ENCODE results near the gene HMCN1.
A peak's percentile ranks its signal among the peaks of the same experiment; 100 is the strongest.

HMCN1 gene

DNA sequence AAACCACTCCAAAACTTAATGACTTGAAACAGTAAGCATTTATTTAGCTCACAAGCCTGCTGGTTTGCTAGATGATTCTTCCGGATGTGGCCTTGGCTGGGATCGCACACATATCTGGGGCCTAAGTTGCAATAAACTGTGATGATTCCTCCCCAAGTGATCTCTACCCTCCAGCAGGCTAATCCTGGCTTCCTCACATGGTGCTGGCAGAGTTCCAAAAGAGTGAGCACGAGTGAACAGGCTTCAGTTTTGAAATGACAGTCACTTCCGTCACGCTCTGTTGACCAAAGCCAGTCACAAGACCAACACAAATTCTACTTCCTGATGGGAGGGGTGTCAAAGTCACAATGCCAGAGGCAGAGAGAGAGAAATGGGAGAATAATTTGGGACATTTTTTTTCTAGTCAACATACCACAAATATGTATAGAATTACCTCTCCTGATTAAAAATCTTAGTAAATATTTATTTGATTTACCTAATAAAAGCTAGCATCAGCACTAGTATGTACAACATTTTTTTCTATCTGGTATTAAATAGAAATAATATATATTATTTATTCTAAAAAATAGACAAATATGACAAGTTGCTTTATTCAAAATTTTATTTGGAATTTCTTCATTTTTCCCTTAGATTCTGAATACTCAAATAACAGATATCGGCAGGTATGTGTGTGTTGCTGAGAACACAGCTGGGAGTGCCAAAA lies 348.2 kb downstream of the HMCN1 start:
- Histone ChIP-seq H3K4me1 (peaks cover 45% of the 10 kb centered on the region), H3K4me2 (peak overlapping the region; percentile 60), H3K27ac (peak overlapping the region; percentile 51; the same call in 1 of the 2 replicates), H3K9me3 (no peaks in the 10 kb centered on the region), H3K9ac (no peak overlapping the region), H3K4me3 (no peak overlapping the region), H3K36me3 (no peaks in the 10 kb centered on the region), H3K27me3 (no peaks in the 10 kb centered on the region), H4K20me1 (no peaks in the 10 kb centered on the region)
- no peak for TF ChIP-seq Cebpa-rat (IDR thresholded peaks at IDR 0.05)

DNA sequence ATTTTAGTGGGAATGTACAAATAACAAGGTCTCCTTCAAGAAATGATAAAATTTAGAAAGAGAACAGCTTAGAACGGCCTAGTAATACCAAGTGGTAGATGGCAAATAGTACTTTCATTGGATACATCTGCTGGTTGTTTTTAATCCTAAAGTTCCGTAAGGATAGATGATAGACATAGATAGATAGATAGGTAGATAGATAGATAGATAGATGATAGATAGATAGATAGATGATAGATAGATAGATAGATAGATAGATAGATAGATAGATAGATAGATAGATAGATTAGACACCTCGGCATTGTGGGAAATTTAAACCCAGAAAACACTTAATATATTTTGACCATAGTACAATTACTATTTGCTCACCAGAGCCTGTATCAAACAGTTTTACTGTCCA lies 352.4 kb downstream of the HMCN1 start:
- no peak overlapping the region for H3K4me3 ChIP-seq
- H3K4me1 ChIP-seq: peaks cover 15% of the 10 kb centered on the region
- no peaks in the 10 kb centered on the region for H3K36me3 ChIP-seq
- TF ChIP-seq Cebpa-rat (IDR thresholded peaks at IDR 0.05): no peak
- no peak overlapping the region for H3K4me2 ChIP-seq
- H3K9me3 ChIP-seq: no peaks in the 10 kb centered on the region
- no peak overlapping the region for H3K27ac ChIP-seq
- no peaks in the 10 kb centered on the region for H4K20me1 ChIP-seq
- H3K9ac ChIP-seq: no peak overlapping the region
- no peaks in the 10 kb centered on the region for H3K27me3 ChIP-seq

DNA sequence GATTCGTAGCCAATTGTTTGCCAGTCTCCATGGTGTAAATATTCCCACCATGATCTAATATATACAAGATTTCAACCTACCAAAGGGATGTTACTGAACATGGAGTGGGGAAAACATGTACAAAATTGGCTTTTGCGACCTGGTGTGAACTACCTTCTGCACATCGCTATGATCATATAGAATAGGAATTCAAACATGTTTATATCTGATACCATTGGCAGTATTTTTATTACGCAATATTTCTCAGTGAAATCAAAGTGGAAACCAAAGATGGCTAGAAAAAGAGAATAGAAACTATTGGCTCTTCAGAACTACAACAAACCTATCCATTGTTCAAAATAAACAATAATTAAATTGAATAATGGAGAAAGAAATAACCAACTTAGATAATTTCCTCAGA lies 355.7 kb downstream of the HMCN1 start:
- Histone ChIP-seq H3K36me3 (no peaks in the 10 kb centered on the region), H3K27me3 (no peaks in the 10 kb centered on the region)
- peak; percentile 64; the same call in 1 of the 2 replicates for TF ChIP-seq Cebpa-rat (IDR thresholded peaks at IDR 0.05)

DNA sequence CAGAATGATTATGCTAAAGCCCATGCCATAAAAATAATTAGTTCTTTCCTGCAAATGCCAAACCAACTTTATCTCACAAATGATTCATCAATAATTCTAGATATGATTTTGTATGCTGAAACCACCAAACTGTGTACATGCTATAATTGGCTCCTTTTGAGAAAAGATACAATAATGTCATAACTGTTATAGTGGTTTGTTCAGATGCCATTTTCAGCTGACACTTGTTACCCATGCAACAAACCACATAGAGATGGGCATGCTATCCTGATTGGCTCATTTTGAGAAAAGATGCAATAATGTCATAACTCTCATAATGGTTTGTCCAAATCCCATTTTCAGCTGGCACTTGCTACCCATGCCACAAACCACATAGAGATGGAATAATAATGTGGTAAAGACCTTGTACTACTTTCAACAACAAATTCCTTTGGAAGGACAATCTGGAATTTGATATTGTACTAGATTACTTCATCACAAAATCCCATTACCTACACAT lies 357.1 kb downstream of the HMCN1 start:
- no peaks in the 10 kb centered on the region for H3K4me1 ChIP-seq

More for the DNA sequence above, 355.7 kb downstream of the HMCN1 start:
- no peaks in the 10 kb centered on the region for H3K4me1 ChIP-seq
- H3K9me3 ChIP-seq: no peaks in the 10 kb centered on the region
- H3K27ac ChIP-seq: no peak overlapping the region
- no peak overlapping the region for H3K4me2 ChIP-seq
- no peak overlapping the region for H3K9ac ChIP-seq
- H3K4me3 ChIP-seq: no peak overlapping the region
- no peaks in the 10 kb centered on the region for H4K20me1 ChIP-seq

DNA sequence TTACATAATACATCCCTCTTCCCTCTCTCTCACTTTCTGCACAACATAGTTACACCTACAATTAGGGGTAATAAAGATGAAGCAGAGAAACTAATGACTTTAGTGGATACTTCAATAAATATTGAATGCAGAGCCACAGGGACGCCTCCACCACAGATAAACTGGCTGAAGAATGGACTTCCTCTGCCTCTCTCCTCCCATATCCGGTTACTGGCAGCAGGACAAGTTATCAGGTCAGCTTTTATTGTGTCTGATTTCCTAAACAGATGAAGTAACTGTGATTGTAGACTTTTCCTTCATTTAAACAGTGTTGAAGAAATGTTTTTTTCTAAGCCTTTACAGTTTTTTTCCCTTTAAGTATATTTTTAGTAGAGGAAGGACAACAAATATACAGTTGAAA lies 359.2 kb downstream of the HMCN1 start:
- Histone ChIP-seq H3K27me3 (no peaks in the 10 kb centered on the region), H3K27ac (no peak overlapping the region), H3K36me3 (no peaks in the 10 kb centered on the region)

More for the DNA sequence above, 357.1 kb downstream of the HMCN1 start:
- H3K36me3 ChIP-seq: no peaks in the 10 kb centered on the region
- no peak for TF ChIP-seq Cebpa-rat (IDR thresholded peaks at IDR 0.05)
- no peak overlapping the region for H3K4me2 ChIP-seq
- H3K27me3 ChIP-seq: no peaks in the 10 kb centered on the region
- H3K9me3 ChIP-seq: no peaks in the 10 kb centered on the region
- H4K20me1 ChIP-seq: no peaks in the 10 kb centered on the region
- no peak overlapping the region for H3K4me3 ChIP-seq
- no peak overlapping the region for H3K9ac ChIP-seq
- H3K27ac ChIP-seq: no peak overlapping the region

GRCh38 chr1:186094172-186094571 lies 360.0 kb downstream of the HMCN1 start:
- Histone ChIP-seq H3K9me3 (no peaks in the 10 kb centered on the region), H3K4me3 (no peak overlapping the region), H3K4me1 (no peaks in the 10 kb centered on the region), H3K27ac (no peak overlapping the region), H4K20me1 (no peaks in the 10 kb centered on the region), H3K9ac (no peak overlapping the region), H3K36me3 (no peaks in the 10 kb centered on the region), H3K4me2 (no peak overlapping the region), H3K27me3 (no peaks in the 10 kb centered on the region)
- no peak for TF ChIP-seq Cebpa-rat (IDR thresholded peaks at IDR 0.05)

More for the DNA sequence above, 359.2 kb downstream of the HMCN1 start:
- no peak for TF ChIP-seq Cebpa-rat (IDR thresholded peaks at IDR 0.05)
- Histone ChIP-seq H3K4me3 (no peak overlapping the region), H4K20me1 (no peaks in the 10 kb centered on the region), H3K9me3 (no peaks in the 10 kb centered on the region), H3K9ac (no peak overlapping the region), H3K4me1 (no peaks in the 10 kb centered on the region), H3K4me2 (no peak overlapping the region)

GRCh38 chr1:186099336-186100104 lies 365.3 kb downstream of the HMCN1 start:
- Histone ChIP-seq H3K27ac (no peak overlapping the region), H3K36me3 (no peaks in the 10 kb centered on the region), H3K4me1 (no peaks in the 10 kb centered on the region), H3K9ac (no peak overlapping the region), H4K20me1 (no peaks in the 10 kb centered on the region), H3K9me3 (no peaks in the 10 kb centered on the region), H3K4me2 (no peak overlapping the region), H3K4me3 (no peak overlapping the region), H3K27me3 (no peaks in the 10 kb centered on the region)
- TF ChIP-seq Cebpa-rat (IDR thresholded peaks at IDR 0.05): no peak

- Histone ChIP-seq H3K9me3 (no peaks in the 10 kb centered on the region), H3K36me3 (no peaks in the 10 kb centered on the region), H3K27me3 (no peaks in the 10 kb centered on the region), H3K4me2 (no peak overlapping the region), H3K4me3 (no peak overlapping the region), H3K4me1 (no peaks in the 10 kb centered on the region), H3K27ac (no peak overlapping the region), H4K20me1 (no peaks in the 10 kb centered on the region), H3K9ac (no peak overlapping the region)
- TF ChIP-seq Cebpa-rat (IDR thresholded peaks at IDR 0.05): no peak
Observed at GRCh38 chr1:186102107-186102506, 367.9 kb downstream of the HMCN1 start.

DNA sequence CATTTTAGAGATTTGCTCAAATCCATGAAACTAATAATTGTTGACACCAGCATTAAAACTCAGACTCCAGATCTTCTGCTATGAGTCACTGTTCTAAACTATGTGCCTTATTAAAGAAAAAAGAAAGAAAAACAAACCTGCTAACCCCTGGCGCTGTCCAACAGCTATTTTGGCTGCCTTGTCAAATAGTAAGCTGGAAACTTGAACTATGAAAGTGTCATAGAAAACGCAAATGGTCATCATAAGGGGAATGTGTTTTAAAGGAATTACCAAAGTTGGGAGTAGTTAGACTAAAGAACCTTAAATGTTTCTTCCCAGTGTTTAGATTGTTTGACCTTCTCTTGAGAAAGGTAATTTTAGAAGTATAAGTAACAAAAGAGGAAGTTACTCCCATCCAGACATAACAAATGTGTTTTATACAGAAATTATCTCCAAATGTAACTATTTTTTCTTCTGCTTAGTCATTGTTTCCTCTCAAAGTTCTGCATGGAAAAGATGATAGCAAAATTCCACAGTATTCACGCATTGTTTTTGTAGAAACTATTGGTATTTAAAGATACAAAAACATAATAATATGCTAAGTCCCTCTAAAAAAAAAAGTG lies 368.5 kb downstream of the HMCN1 start:
- Histone ChIP-seq H3K27me3 (no peaks in the 10 kb centered on the region), H3K4me3 (no peak overlapping the region), H4K20me1 (no peaks in the 10 kb centered on the region), H3K27ac (no peak overlapping the region), H3K9me3 (no peaks in the 10 kb centered on the region), H3K4me2 (no peak overlapping the region), H3K4me1 (no peaks in the 10 kb centered on the region), H3K9ac (no peak overlapping the region), H3K36me3 (no peaks in the 10 kb centered on the region)
- TF ChIP-seq Cebpa-rat (IDR thresholded peaks at IDR 0.05): no peak

- H3K4me3 ChIP-seq: no peak overlapping the region
- no peak overlapping the region for H3K4me2 ChIP-seq
- no peaks in the 10 kb centered on the region for H3K36me3 ChIP-seq
- H4K20me1 ChIP-seq: no peaks in the 10 kb centered on the region
- no peaks in the 10 kb centered on the region for H3K27me3 ChIP-seq
- no peak overlapping the region for H3K27ac ChIP-seq
- H3K9ac ChIP-seq: no peak overlapping the region
- no peaks in the 10 kb centered on the region for H3K9me3 ChIP-seq
- H3K4me1 ChIP-seq: no peaks in the 10 kb centered on the region
- TF ChIP-seq Cebpa-rat (IDR thresholded peaks at IDR 0.05): no peak
Observed at GRCh38 chr1:186104459-186104858, 370.3 kb downstream of the HMCN1 start.
